ENCODE data around the gene DNAJB5. TPM values are rescaled to one million over a fixed set of nuclear protein-coding genes. Genes with fewer than 3 reads are reported as not detected.
"Not testable (repeated sequence)": the region's sequence is repeated elsewhere in the genome, so short reads cannot be mapped to it uniquely, and the experiment has no call there.

DNAJB5 gene
- total RNA-seq, 4 donors from 2014 or later = 11.8 to 18.7 (median 16.5) TPM

DNA sequence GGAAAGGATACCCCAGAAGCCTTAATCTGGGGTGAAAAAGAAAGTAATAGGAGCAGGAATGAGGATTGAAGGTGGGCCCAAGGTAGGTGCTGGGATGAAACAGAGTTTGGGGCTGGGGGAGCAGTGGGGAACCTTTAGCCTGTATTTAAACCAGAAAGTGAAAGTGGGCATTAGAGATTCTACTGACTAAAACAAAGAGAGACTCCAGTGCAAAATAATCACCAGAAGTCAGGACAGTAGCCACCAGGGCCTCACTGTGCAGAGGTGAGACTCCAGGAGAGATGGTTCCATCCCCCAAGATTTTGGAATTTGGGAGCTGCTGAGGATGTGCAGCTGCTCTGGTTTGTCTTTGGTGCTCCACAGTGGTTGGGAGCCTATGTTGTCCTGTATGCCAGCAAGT lies 13.1 kb downstream of the DNAJB5 start:
- Histone ChIP-seq H3K9me3 (no peaks in the 10 kb centered on the region), H3K4me1 (peaks cover 0 to 9% of the 10 kb centered on the region in 2 donors), H3K27me3 (no peaks in the 10 kb centered on the region), H3K4me3 (replicated peaks in 1 of 3) (no peak overlapping the region), H3K36me3 (no peaks in the 10 kb centered on the region), H3K27ac (no peak overlapping the region)
- intact Hi-C loops (cut with DNase I) = no loop called here
- no peak for DNase-seq
- TF ChIP-seq, protein P1, sequence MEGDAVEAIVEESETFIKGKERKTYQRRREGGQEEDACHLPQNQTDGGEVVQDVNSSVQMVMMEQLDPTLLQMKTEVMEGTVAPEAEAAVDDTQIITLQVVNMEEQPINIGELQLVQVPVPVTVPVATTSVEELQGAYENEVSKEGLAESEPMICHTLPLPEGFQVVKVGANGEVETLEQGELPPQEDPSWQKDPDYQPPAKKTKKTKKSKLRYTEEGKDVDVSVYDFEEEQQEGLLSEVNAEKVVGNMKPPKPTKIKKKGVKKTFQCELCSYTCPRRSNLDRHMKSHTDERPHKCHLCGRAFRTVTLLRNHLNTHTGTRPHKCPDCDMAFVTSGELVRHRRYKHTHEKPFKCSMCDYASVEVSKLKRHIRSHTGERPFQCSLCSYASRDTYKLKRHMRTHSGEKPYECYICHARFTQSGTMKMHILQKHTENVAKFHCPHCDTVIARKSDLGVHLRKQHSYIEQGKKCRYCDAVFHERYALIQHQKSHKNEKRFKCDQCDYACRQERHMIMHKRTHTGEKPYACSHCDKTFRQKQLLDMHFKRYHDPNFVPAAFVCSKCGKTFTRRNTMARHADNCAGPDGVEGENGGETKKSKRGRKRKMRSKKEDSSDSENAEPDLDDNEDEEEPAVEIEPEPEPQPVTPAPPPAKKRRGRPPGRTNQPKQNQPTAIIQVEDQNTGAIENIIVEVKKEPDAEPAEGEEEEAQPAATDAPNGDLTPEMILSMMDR (IDR thresholded peaks at IDR 0.05) = no peak
- TF ChIP-seq POLR2A (IDR thresholded peaks at IDR 0.05) = no peak

GRCh38 chr9:35004299-35004698 lies 14.8 kb downstream of the DNAJB5 start:
- H3K27ac ChIP-seq; H3K36me3 ChIP-seq; H3K4me3 ChIP-seq (replicated peaks in 1 of 3); DNase-seq; H3K27me3 ChIP-seq; H3K9me3 ChIP-seq; H3K4me1 ChIP-seq; intact Hi-C loops (cut with DNase I): not testable (repeated sequence)
- WGBS, 2 donors = 89 to 92% methylated on average over 14 of the region's 14 CpGs

DNA sequence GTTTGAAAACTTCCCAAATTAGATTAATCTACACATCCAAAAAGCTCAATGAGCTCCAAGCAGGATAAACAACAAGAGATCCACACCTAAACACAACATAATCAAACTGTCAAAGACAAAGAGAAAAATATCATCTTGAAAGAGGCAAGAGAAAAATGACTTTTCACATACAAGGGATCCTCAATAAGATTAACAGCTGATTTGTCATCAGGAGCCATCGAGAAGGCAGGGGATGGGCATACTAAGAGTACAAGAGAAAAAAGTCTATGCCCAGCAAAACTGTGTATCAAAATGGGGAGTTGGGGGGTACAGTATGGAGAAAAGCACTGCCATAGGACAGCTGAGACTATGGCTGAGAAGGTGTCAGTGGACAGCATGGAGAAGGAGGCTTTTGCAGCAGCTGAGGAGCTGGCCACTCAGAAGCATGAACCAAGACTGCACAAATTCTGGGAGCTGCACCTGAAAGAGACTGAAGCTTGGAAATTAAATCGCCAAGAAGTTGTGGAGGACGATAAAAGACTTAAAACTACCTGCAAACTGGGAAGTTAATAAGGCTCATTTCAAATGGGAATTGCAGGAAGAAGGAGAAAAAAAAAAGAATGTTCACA lies 20.9 kb downstream of the DNAJB5 start:
- TF ChIP-seq, protein P1 (IDR thresholded peaks at IDR 0.05) = no peak
- TF ChIP-seq POLR2A (IDR thresholded peaks at IDR 0.05) = no peak
- Histone ChIP-seq H3K27ac (no peak overlapping the region), H3K36me3 (peaks cover 4 to 10% of the 10 kb centered on the region in 2 donors), H3K4me1 (no peaks in the 10 kb centered on the region), H3K9me3 (no peaks in the 10 kb centered on the region), H3K27me3 (no peaks in the 10 kb centered on the region), H3K4me3 (replicated peaks in 1 of 3) (no peak overlapping the region)
- DNase-seq = no peak
- intact Hi-C loops (cut with DNase I) = no loop called here
- WGBS, 2 donors = 91% methylated on average over 3 of the region's 3 CpGs

GRCh38 chr9:35014517-35014916 lies 25.0 kb downstream of the DNAJB5 start:
- Histone ChIP-seq H3K36me3 (peaks cover 4 to 10% of the 10 kb centered on the region in 2 donors), H3K27me3 (no peaks in the 10 kb centered on the region), H3K27ac (no peak overlapping the region), H3K4me3 (replicated peaks in 1 of 3) (no peak overlapping the region), H3K9me3 (no peaks in the 10 kb centered on the region), H3K4me1 (no peaks in the 10 kb centered on the region)
- DNase-seq = no peak
- intact Hi-C loops (cut with DNase I) = no loop called here
- WGBS, 2 donors = 82 to 86% methylated on average over 2 of the region's 2 CpGs
- TF ChIP-seq, protein P1 (IDR thresholded peaks at IDR 0.05) = no peak
- no peak for TF ChIP-seq POLR2A (IDR thresholded peaks at IDR 0.05)

DNA sequence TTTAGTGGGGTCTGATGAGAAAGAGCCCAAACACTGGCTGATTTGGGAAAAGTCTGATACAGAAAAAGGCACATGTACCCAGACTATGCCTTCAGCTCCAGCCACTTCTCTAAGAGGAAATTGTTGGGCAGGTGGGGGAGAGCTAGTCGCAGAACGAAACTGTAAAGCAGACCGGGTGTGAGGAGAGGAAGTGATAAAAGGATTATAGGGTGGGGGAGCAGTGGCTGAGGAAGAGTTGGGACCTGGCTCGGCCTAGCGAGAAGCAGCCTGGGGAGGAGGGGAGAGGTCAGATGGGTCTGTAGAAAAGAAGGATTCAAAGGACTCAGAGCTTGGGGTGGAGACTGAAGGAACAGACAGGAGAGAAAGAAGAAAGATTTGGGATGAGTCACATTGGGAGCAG lies 33.9 kb downstream of the DNAJB5 start:
- H3K4me3 ChIP-seq (replicated peaks in 1 of 3); intact Hi-C loops (cut with DNase I); H3K27me3 ChIP-seq; H3K9me3 ChIP-seq; H3K36me3 ChIP-seq; H3K4me1 ChIP-seq; H3K27ac ChIP-seq; DNase-seq: not testable (repeated sequence)
- 70 to 76% methylated on average over 5 of the region's 5 CpGs for WGBS, 2 donors

- H3K4me3 ChIP-seq (replicated peaks in 1 of 3) = no peak overlapping the region
- DNase-seq = no peak
- H3K27ac ChIP-seq = no peak overlapping the region
- no peaks in the 10 kb centered on the region for H3K27me3 ChIP-seq
- 84 to 88% methylated on average over 3 of the region's 3 CpGs for WGBS, 2 donors
- no peaks in the 10 kb centered on the region for H3K4me1 ChIP-seq
- H3K36me3 ChIP-seq = peaks cover 0 to 7% of the 10 kb centered on the region in 2 donors
- TF ChIP-seq POLR2A (IDR thresholded peaks at IDR 0.05) = no peak
- TF ChIP-seq, protein P1 (IDR thresholded peaks at IDR 0.05) = no peak
- H3K9me3 ChIP-seq = no peaks in the 10 kb centered on the region
- intact Hi-C loops (cut with DNase I) = no loop called here
Measured at GRCh38 chr9:35026671-35027070, 37.1 kb downstream of the DNAJB5 start.
